Measurements from ENCODE around the gene PICALM. TPM values are rescaled to one million over a fixed set of nuclear protein-coding genes. Genes with fewer than 3 reads are reported as not detected.
"Not testable (repeated sequence)": the region's sequence is repeated elsewhere in the genome, so short reads cannot be mapped to it uniquely, and the experiment has no call there.

Gene PICALM
- 100 to 1,000 TPM; 208 to 223 TPM for total RNA-seq

GRCh38 chr11:86068951-86069407, at the start of gene PICALM:
Gene PICALM, minus strand, starts transcription at chr11:86069084. Its CDS starts 304 bp downstream, at chr11:86068780.
- ATAC-seq (peak; percentile 94 to 97), DNase-seq (ENCODE audit: low spot score) (peak; percentile 99)
- Mint-ChIP-seq H3K27ac (peak within 1 kb of the TSS; percentile 93 to 94), H3K4me1 (ENCODE audit: low read depth in 2 of 2) (peaks cover 28 to 37% of the 10 kb centered on the region in 2 donors), H3K27me3 (no peaks in the 10 kb centered on the region), H3K36me3 (peaks cover 25% of the 10 kb centered on the region), H3K9me3 (no peaks in the 10 kb centered on the region), H3K4me3 (peak within 1 kb of the TSS; percentile 99)

- Mint-ChIP-seq H3K36me3 (no peaks in the 10 kb centered on the region), H3K27ac (peak overlapping the region; percentile 87 to 99), H3K4me3 (no peak overlapping the region), H3K4me1 (ENCODE audit: low read depth in 2 of 2) (peaks cover 35 to 40% of the 10 kb centered on the region in 2 donors), H3K9me3 (peaks cover 8% of the 10 kb centered on the region), H3K27me3 (peaks cover 0 to 2% of the 10 kb centered on the region in 2 donors)
- ATAC-seq, result no peak
- no peak for DNase-seq (ENCODE audit: low spot score)
Observed at GRCh38 chr11:86118253-86118652, 49.4 kb upstream of the PICALM start.

- ATAC-seq, result no peak
- peak overlapping the region; percentile 87 to 99 for H3K27ac Mint-ChIP-seq
Observed at GRCh38 chr11:86117712-86118063, 48.8 kb upstream of the PICALM start.

GRCh38 chr11:86117001-86117711, 48.3 kb upstream of the PICALM start:
- ATAC-seq, result peak; percentile 16 to 39
- peak overlapping the region; percentile 74 for H3K4me3 Mint-ChIP-seq
- H3K9me3 Mint-ChIP-seq, result peaks cover 5% of the 10 kb centered on the region
- peaks cover 0 to 2% of the 10 kb centered on the region in 2 donors for H3K27me3 Mint-ChIP-seq
- H3K36me3 Mint-ChIP-seq, result no peaks in the 10 kb centered on the region
- H3K4me1 Mint-ChIP-seq (ENCODE audit: low read depth in 2 of 2), result peaks cover 27 to 38% of the 10 kb centered on the region in 2 donors
- H3K27ac Mint-ChIP-seq, result peak overlapping the region; percentile 87 to 99
- DNase-seq (ENCODE audit: low spot score), result no peak

More at GRCh38 chr11:86117712-86118063, 48.8 kb upstream of the PICALM start:
- Mint-ChIP-seq H3K4me1 (ENCODE audit: low read depth in 2 of 2) (peaks cover 30 to 38% of the 10 kb centered on the region in 2 donors), H3K27me3 (peaks cover 0 to 2% of the 10 kb centered on the region in 2 donors), H3K9me3 (peaks cover 7% of the 10 kb centered on the region), H3K36me3 (no peaks in the 10 kb centered on the region), H3K4me3 (peak overlapping the region; percentile 74)
- no peak for DNase-seq (ENCODE audit: low spot score)

GRCh38 chr11:86116386-86116726, 47.5 kb upstream of the PICALM start:
- peak; percentile 96 for ATAC-seq
- Mint-ChIP-seq H3K36me3 (no peaks in the 10 kb centered on the region), H3K27ac (peak overlapping the region; percentile 87 to 99), H3K9me3 (peaks cover 5% of the 10 kb centered on the region), H3K4me3 (peak overlapping the region; percentile 74), H3K4me1 (ENCODE audit: low read depth in 2 of 2) (peaks cover 27 to 38% of the 10 kb centered on the region in 2 donors), H3K27me3 (peaks cover 0 to 2% of the 10 kb centered on the region in 2 donors)
- DNase-seq (ENCODE audit: low spot score), result peak; percentile 80

GRCh38 chr11:86115542-86116385, 46.9 kb upstream of the PICALM start:
- H3K9me3 Mint-ChIP-seq, result peaks cover 5% of the 10 kb centered on the region
- peak overlapping the region; percentile 74 for H3K4me3 Mint-ChIP-seq
- DNase-seq (ENCODE audit: low spot score) (no peak), ATAC-seq (peak; percentile 61 to 76)
- H3K36me3 Mint-ChIP-seq, result no peaks in the 10 kb centered on the region
- H3K27ac Mint-ChIP-seq, result peak overlapping the region; percentile 87 to 99
- H3K27me3 Mint-ChIP-seq, result no peaks in the 10 kb centered on the region
- peaks cover 27 to 38% of the 10 kb centered on the region in 2 donors for H3K4me1 Mint-ChIP-seq (ENCODE audit: low read depth in 2 of 2)

- H3K36me3 Mint-ChIP-seq, result no peaks in the 10 kb centered on the region
- no peak overlapping the region for H3K4me3 Mint-ChIP-seq
Observed at GRCh38 chr11:86108890-86109638, 40.2 kb upstream of the PICALM start.

GRCh38 chr11:86108191-86108590, 39.3 kb upstream of the PICALM start:
- Mint-ChIP-seq H3K27ac (peak overlapping the region in 1 of 2 donors; percentile 8), H3K9me3 (no peaks in the 10 kb centered on the region), H3K27me3 (no peaks in the 10 kb centered on the region), H3K4me3 (no peak overlapping the region), H3K4me1 (ENCODE audit: low read depth in 2 of 2) (peaks cover 0 to 15% of the 10 kb centered on the region in 2 donors), H3K36me3 (no peaks in the 10 kb centered on the region)
- DNase-seq (ENCODE audit: low spot score) (no peak), ATAC-seq (no peak)

More at GRCh38 chr11:86108890-86109638, 40.2 kb upstream of the PICALM start:
- Mint-ChIP-seq H3K4me1 (ENCODE audit: low read depth in 2 of 2) (peaks cover 8 to 20% of the 10 kb centered on the region in 2 donors), H3K9me3 (peaks cover 3% of the 10 kb centered on the region), H3K27ac (peak overlapping the region in 1 of 2 donors; percentile 45), H3K27me3 (no peaks in the 10 kb centered on the region)
- DNase-seq (ENCODE audit: low spot score), result no peak
- ATAC-seq, result no peak

GRCh38 chr11:86106916-86107315, 38.0 kb upstream of the PICALM start:
- H3K27me3 Mint-ChIP-seq, result peaks cover 0 to 2% of the 10 kb centered on the region in 2 donors
- ATAC-seq (no peak), DNase-seq (ENCODE audit: low spot score) (no peak)
- no peaks in the 10 kb centered on the region for H3K9me3 Mint-ChIP-seq
- H3K4me3 Mint-ChIP-seq, result no peak overlapping the region
- H3K27ac Mint-ChIP-seq, result no peak overlapping the region
- peaks cover 0 to 15% of the 10 kb centered on the region in 2 donors for H3K4me1 Mint-ChIP-seq (ENCODE audit: low read depth in 2 of 2)
- H3K36me3 Mint-ChIP-seq, result no peaks in the 10 kb centered on the region

GRCh38 chr11:86106031-86106430, 37.1 kb upstream of the PICALM start:
- not testable (repeated sequence) for ATAC-seq; DNase-seq (ENCODE audit: low spot score); H3K27ac Mint-ChIP-seq; H3K9me3 Mint-ChIP-seq; H3K36me3 Mint-ChIP-seq; H3K27me3 Mint-ChIP-seq; H3K4me3 Mint-ChIP-seq
- H3K4me1 Mint-ChIP-seq (ENCODE audit: low read depth in 2 of 2), result peaks cover 0 to 15% of the 10 kb centered on the region in 2 donors

GRCh38 chr11:86105601-86106000, 36.7 kb upstream of the PICALM start:
- not testable (repeated sequence) for H3K36me3 Mint-ChIP-seq; DNase-seq (ENCODE audit: low spot score); H3K4me3 Mint-ChIP-seq; H3K27ac Mint-ChIP-seq; ATAC-seq; H3K27me3 Mint-ChIP-seq; H3K9me3 Mint-ChIP-seq
- peaks cover 0 to 15% of the 10 kb centered on the region in 2 donors for H3K4me1 Mint-ChIP-seq (ENCODE audit: low read depth in 2 of 2)

GRCh38 chr11:86103808-86104207, 34.9 kb upstream of the PICALM start:
- no peaks in the 10 kb centered on the region for H3K9me3 Mint-ChIP-seq
- H3K36me3 Mint-ChIP-seq, result no peaks in the 10 kb centered on the region
- ATAC-seq (no peak), DNase-seq (ENCODE audit: low spot score) (no peak)
- H3K4me3 Mint-ChIP-seq, result no peak overlapping the region
- peaks cover 0 to 3% of the 10 kb centered on the region in 2 donors for H3K27me3 Mint-ChIP-seq
- no peak overlapping the region for H3K27ac Mint-ChIP-seq
- peaks cover 0 to 11% of the 10 kb centered on the region in 2 donors for H3K4me1 Mint-ChIP-seq (ENCODE audit: low read depth in 2 of 2)

- Mint-ChIP-seq H3K36me3 (no peaks in the 10 kb centered on the region), H3K4me1 (ENCODE audit: low read depth in 2 of 2) (peaks cover 0 to 6% of the 10 kb centered on the region in 2 donors), H3K27ac (no peak overlapping the region), H3K4me3 (no peak overlapping the region), H3K9me3 (no peaks in the 10 kb centered on the region), H3K27me3 (peaks cover 0 to 3% of the 10 kb centered on the region in 2 donors)
- ATAC-seq, result no peak
- no peak for DNase-seq (ENCODE audit: low spot score)
Observed at GRCh38 chr11:86101941-86102407, 33.1 kb upstream of the PICALM start.
